Thoracic aorta (tissue), 2 donors: Measurements from ENCODE around the gene TRIM8. TPM values are rescaled to one million over a fixed set of nuclear protein-coding genes. Genes with fewer than 3 reads are reported as not detected.
A peak's percentile ranks its signal among the peaks of the same experiment; 100 is the strongest.

Experiments used
- ATAC-seq: fragments of 150-250 bp; one replicate; pipeline ENCODE4 v1.8.0; 2017; ENCODE audit warnings: low read depth; ENCODE audit not compliant: insufficient number of reproducible peaks, low FRiP score
- DNase-seq: peaks from one replicate; pipeline ENCODE4 v3.0.0-alpha.2; 2020; ENCODE audit warnings: low spot score
- H3K27ac ChIP-seq, 2 donors: fragments of 200-600 bp; sonication (generic); 1 replicate in 1 of 2; 2 replicates in 1 of 2; pipeline ENCODE4 v1.5.1; 2016; ENCODE audit warnings: mild to moderate bottlenecking in 2 of 2, moderate library complexity in 2 of 2
- H3K27me3 ChIP-seq: fragments of 200-600 bp; sonication (generic); replicated peaks from 2 replicates; pipeline ENCODE4 v1.6.0; 2016; ENCODE audit warnings: mild to moderate bottlenecking; ENCODE audit not compliant: insufficient read depth
- H3K36me3 ChIP-seq: fragments of 200-600 bp; sonication (generic); one replicate; pipeline ENCODE4 v1.5.1; 2016
- H3K4me1 ChIP-seq, 2 donors: fragments of 200-600 bp; sonication (generic); 1 replicate in 1 of 2; 2 replicates in 1 of 2; pipeline versions ENCODE4 v1.5.1 to v1.6.0; 2016; ENCODE audit warnings: low read depth in 2 of 2, mild to moderate bottlenecking in 1 of 2; ENCODE audit not compliant: control insufficient read depth in 1 of 2
- H3K4me3 ChIP-seq: fragments of 200-600 bp; sonication (generic); 2 replicates; pipeline ENCODE4 v1.5.1; 2016; ENCODE audit warnings: mild to moderate bottlenecking
- H3K9me3 ChIP-seq: fragments of 200-600 bp; sonication (generic); 2 replicates; pipeline ENCODE4 v1.5.1; 2016
- CTCF ChIP-seq: fragments of 200-600 bp; sonication (generic); IDR thresholded peaks from one replicate; pipeline ENCODE4 v1.5.1; 2019; ENCODE audit warnings: antibody characterized with exemption
- total RNA-seq, 2 donors: library from RNA; depleted of rRNA; stranded (reverse); fragments of >200 nt; gene quantifications; one replicate each; pipeline versions ENCODE4 v1.1.0 to v1.2.3, GENCODE V29; 2016

Gene TRIM8
- total RNA-seq, 2 donors from 2014 or later = 154 to 192 TPM

- Histone ChIP-seq H3K27me3 (no peaks in the 10 kb centered on the region), H3K36me3 (peaks cover 5% of the 10 kb centered on the region), H3K27ac (peak overlapping the region; percentile 72 to 77), H3K4me3 (no peak overlapping the region), H3K4me1 (peaks cover 33 to 35% of the 10 kb centered on the region in 2 donors), H3K9me3 (no peaks in the 10 kb centered on the region)
- ATAC-seq (no peak), DNase-seq (no peak)
- no peak for TF ChIP-seq CTCF
Measured at GRCh38 chr10:102675666-102676533, 31.6 kb downstream of the TRIM8 start.

DNA sequence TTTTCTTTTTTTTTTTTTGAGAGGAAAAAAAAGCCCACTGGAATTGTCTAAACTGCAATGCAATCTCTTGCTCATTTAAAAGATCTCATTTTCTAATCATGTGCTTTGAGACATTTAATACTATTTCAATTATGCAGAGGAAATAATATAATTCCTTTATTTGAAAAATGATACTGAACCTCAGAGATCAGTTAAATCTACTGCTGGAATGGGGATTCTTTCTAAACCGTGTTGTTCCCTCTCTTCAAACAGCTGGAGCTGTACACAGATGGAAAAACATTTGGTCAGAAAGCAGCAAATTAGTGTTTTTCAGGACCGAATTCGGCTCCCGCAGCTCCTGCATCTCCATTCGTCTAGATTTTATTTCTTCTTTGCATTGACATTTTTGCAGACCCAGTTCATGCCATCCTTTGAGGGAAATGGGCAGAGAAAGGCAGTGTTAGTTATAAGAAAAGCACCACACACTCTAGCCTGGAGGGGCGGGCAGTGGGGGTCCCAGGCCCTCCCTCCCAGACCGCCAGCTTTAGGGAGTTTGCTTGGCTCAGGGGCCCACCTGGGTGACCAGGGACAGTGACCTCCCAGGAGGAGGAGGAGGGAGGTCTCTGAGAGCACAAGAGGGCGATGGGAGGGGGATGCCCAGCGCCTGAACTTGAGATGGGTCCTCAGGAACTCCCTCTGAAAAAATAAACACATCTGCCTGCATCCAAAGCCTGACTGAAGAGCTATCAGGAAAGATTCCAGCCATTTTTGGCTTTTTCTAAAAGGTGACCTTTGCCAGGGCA lies 32.4 kb downstream of the TRIM8 start:
- DNase-seq (no peak), ATAC-seq (no peak)
- peak overlapping the region; percentile 28 to 31 for H3K27ac ChIP-seq
- H3K27me3 ChIP-seq = no peaks in the 10 kb centered on the region
- no peaks in the 10 kb centered on the region for H3K9me3 ChIP-seq
- TF ChIP-seq CTCF = no peak
- H3K36me3 ChIP-seq = peaks cover 5% of the 10 kb centered on the region
- no peak overlapping the region for H3K4me3 ChIP-seq
- H3K4me1 ChIP-seq = peaks cover 33 to 35% of the 10 kb centered on the region in 2 donors

GRCh38 chr10:102677331-102678067 lies 33.2 kb downstream of the TRIM8 start:
- Histone ChIP-seq H3K9me3 (no peaks in the 10 kb centered on the region), H3K27me3 (no peaks in the 10 kb centered on the region), H3K36me3 (peaks cover 5% of the 10 kb centered on the region), H3K4me1 (peaks cover 33 to 35% of the 10 kb centered on the region in 2 donors), H3K4me3 (no peak overlapping the region), H3K27ac (no peak overlapping the region)
- DNase-seq = no peak
- ATAC-seq = no peak
- no peak for TF ChIP-seq CTCF

DNA sequence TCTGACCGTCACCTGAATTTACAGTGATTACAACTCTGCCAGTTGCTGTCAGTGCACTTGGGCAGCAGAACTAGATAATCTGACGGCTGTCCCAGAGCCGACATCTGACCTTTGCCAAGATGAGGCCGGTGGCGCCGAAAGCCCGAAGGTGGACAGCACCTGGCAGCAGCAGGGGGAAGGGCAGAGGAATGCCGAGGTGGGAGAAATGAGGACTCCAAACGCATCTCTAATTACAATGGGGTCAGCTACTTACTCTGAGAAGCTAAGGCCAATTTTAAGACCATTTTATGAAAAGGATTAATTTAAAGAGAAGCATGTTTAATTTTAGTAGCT lies 33.8 kb downstream of the TRIM8 start:
- no peak overlapping the region for H3K4me3 ChIP-seq
- ATAC-seq = no peak
- H3K27me3 ChIP-seq = no peaks in the 10 kb centered on the region
- no peak for DNase-seq
- peaks cover 5% of the 10 kb centered on the region for H3K36me3 ChIP-seq
- TF ChIP-seq CTCF = no peak
- no peak overlapping the region for H3K27ac ChIP-seq
- peaks cover 32 to 35% of the 10 kb centered on the region in 2 donors for H3K4me1 ChIP-seq
- H3K9me3 ChIP-seq = no peaks in the 10 kb centered on the region
